ENCODE measurements around the gene PSME3. TPM values are rescaled to one million over a fixed set of nuclear protein-coding genes. Genes with fewer than 3 reads are reported as not detected.
"Not testable (repeated sequence)": the region's sequence is repeated elsewhere in the genome, so short reads cannot be mapped to it uniquely, and the experiment has no call there.

PSME3 gene
- total RNA-seq, 1 donor, result 130 TPM

DNA sequence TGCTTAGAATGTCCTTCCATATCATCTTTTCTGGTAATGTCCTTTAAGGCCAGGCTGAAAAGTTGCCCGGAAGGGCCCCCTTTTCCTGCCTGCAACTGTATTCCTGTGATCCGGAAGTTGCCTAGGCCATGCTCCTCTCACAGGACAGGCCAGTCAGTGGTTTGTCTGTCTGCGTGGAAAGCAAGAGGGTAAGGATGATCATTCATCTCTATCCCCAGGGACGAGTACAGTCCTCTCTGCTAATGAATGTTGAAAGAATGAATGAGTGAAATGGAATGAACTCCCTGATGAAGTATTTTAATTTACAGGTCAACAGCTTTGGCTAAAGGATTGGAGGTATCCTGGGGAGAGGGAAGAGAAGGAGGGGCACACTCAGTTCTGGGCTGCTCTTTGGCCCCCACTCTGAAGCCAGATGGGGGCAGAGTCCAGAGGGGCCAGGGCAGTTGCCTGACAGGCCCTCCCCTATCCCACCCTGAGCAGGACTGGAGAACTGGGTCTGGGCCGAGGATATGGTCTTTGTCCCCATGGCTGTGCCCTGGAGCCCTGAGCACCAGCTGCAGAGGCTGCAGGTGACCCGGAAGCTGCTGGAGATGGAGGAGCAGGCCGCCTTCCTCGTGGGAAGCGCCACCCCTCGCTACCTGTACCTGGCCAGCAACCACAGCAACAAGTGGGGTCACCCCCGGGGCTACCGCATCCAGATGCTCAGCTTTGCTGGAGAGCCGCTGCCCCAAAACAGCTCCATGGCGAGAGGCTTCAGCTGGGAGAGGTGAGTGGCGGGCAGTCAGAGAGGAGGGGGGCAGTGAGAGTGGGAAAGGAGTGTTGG is 21.0 kb downstream of the PSME3 start:
- no peak for DNase-seq (ENCODE audit: low read depth)
- TF ChIP-seq, protein P1, sequence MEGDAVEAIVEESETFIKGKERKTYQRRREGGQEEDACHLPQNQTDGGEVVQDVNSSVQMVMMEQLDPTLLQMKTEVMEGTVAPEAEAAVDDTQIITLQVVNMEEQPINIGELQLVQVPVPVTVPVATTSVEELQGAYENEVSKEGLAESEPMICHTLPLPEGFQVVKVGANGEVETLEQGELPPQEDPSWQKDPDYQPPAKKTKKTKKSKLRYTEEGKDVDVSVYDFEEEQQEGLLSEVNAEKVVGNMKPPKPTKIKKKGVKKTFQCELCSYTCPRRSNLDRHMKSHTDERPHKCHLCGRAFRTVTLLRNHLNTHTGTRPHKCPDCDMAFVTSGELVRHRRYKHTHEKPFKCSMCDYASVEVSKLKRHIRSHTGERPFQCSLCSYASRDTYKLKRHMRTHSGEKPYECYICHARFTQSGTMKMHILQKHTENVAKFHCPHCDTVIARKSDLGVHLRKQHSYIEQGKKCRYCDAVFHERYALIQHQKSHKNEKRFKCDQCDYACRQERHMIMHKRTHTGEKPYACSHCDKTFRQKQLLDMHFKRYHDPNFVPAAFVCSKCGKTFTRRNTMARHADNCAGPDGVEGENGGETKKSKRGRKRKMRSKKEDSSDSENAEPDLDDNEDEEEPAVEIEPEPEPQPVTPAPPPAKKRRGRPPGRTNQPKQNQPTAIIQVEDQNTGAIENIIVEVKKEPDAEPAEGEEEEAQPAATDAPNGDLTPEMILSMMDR (IDR thresholded peaks at IDR 0.05; ENCODE audit: insufficient read depth, low read depth, low read length), result no peak
- no peak overlapping the region for H3K4me3 ChIP-seq (ENCODE audit: low read depth, low read length)

DNA sequence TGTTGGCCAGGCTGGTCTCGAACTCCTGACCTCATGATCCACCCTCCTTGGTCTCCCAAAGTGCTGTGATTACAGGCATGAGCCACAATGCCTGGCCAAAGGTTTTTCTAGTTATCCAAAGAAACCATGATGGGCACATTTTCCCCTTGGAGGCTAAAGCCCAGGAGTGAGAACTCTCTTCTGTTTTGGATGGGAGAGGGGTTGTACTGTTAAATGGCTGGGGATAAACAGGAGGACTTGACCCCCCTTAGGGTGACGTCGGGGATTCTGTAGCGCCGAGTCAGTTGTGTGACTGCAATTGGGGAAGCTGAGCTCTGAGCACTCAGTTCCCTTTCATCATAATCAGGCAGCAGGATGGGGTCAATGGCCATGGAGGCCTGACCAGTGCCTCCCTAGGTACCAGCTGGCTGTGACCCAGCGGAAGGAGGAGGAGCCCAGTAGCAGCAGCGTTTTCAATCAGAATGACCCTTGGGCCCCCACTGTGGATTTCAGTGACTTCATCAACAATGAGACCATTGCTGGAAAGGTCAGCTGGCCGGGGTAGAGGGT is 21.9 kb downstream of the PSME3 start:
- TF ChIP-seq, protein P1 (IDR thresholded peaks at IDR 0.05; ENCODE audit: insufficient read depth, low read depth, low read length), result no peak
- no peak for DNase-seq (ENCODE audit: low read depth)
- H3K4me3 ChIP-seq (ENCODE audit: low read depth, low read length), result no peak overlapping the region

DNA sequence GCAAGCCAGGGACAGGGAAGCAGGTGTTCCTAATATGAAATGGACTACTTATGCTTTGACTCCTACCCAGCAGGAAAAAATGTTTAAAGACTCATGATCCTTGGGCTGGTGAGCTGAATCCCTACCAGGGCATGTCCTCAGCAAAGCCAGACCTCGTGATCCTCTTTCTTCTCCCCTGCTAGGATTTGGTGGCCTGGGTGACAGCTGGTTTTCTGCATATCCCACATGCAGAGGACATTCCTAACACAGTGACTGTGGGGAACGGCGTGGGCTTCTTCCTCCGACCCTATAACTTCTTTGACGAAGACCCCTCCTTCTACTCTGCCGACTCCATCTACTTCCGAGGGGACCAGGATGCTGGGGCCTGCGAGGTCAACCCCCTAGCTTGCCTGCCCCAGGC is 22.9 kb downstream of the PSME3 start:
- H3K4me3 ChIP-seq (ENCODE audit: low read depth, low read length); DNase-seq (ENCODE audit: low read depth): not testable (repeated sequence)

DNA sequence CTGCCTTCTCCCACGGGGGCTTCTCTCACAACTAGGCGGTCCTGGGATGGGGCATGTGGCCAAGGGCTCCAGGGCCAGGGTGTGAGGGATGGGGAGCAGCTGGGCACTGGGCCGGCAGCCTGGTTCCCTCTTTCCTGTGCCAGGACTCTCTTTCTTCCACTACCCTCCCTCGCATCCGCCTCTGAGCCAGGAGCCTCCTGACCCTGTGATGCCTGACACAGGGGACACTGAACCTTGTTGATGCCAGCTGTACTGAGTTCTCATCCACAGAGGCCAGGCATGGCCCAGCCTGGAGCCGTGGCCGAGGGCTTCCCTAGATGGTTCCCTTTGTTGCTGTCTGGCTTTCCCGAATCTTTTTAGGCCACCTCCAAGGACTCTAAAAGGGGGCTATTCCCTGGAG is 23.3 kb downstream of the PSME3 start:
- not testable (repeated sequence) for DNase-seq (ENCODE audit: low read depth); H3K4me3 ChIP-seq (ENCODE audit: low read depth, low read length)

DNA sequence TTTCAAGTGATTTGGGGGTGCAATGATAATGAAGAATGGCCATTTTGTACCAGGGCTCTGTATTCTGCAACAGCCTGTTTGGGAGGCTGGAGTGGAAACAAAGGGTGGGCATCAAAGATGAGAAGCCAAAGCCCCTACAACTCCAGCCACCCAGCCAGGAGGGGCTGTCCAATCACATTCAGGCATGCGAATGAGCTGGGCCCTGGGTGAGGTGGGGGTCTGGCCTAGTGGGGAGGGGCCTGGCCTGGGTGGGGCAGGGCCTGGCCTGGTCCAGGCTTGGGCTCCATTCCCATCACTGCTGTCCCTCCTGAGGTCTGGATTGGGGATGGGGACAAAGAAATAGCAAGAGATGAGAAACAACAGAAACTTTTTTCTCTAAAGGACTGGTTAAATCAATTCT is 24.2 kb downstream of the PSME3 start:
- no peak for DNase-seq (ENCODE audit: low read depth)
- no peak overlapping the region for H3K4me3 ChIP-seq (ENCODE audit: low read depth, low read length)
- TF ChIP-seq, protein P1 (IDR thresholded peaks at IDR 0.05; ENCODE audit: insufficient read depth, low read depth, low read length), result no peak

DNA sequence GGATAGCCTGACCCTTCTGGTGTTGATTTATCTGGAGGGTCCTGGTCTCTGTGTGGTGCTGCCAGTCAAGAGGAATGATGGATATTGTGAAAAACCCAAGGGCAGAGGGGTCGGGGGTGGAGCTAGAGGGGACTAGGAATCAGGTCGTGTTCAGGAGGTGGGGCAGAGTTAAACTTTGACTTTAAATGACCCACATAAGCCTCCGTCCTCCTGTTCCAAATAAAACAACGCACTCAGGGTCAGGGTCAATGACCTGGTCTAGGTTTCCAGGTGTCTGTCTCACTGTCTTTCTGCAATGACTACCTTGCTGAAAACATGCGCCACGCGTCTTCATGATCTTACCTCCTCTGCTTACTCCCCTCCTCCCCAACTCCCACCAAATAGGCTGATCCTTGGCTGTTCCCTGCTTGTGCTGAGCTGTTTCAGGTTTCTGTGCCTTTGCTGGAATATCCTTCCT is 32.5 kb downstream of the PSME3 start:
- no peak for DNase-seq (ENCODE audit: low read depth)
- H3K4me3 ChIP-seq (ENCODE audit: low read depth, low read length), result no peak overlapping the region
- TF ChIP-seq, protein P1 (IDR thresholded peaks at IDR 0.05; ENCODE audit: insufficient read depth, low read depth, low read length), result no peak

DNA sequence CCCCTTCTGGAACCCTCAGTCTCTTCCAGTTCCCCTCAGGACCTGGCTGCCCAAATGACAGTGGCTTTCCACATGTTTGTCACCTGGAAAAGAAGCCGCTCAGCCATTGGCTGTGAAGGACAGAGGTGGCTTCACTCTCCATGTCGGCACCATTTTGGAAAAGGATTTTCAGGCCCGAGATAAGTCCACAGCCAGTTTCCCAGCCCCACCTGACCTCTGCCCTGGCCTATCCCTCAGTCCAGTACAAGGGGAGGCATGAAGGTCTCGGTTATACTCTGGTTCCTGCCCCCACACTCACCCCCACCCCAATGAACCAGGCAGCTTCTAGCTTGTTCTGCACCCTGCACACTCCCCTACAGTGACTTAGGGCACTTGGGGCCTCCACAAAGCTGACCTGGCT is 33.0 kb downstream of the PSME3 start:
- no peak overlapping the region for H3K4me3 ChIP-seq (ENCODE audit: low read depth, low read length)
- TF ChIP-seq, protein P1 (IDR thresholded peaks at IDR 0.05; ENCODE audit: insufficient read depth, low read depth, low read length), result no peak
- DNase-seq (ENCODE audit: low read depth), result no peak
